Mesenchymal stem cell (in vitro differentiated cells and primary cell): ENCODE results near the gene SF3A2.

Experiments used
- DNase-seq: peaks from one replicate; pipeline ENCODE4 v3.0.0-alpha.2; 2013
- H2AFZ ChIP-seq: one replicate; pipeline ENCODE4 v1.6.1; 2013; ENCODE audit warnings: low read depth, mild to moderate bottlenecking, control low read depth, inconsistent platforms, low read length, moderate library complexity
- H2AK5ac ChIP-seq: 2 replicates; pipeline ENCODE4 v1.6.1; 2013; ENCODE audit warnings: low read length, moderate library complexity, mild to moderate bottlenecking, inconsistent platforms; ENCODE audit not compliant: severe bottlenecking
- H2BK120ac ChIP-seq: one replicate; pipeline ENCODE4 v1.6.1; 2013; ENCODE audit warnings: low read depth, mild to moderate bottlenecking, inconsistent platforms, low read length, moderate library complexity
- H2BK12ac ChIP-seq, 2 experiments: one replicate each; pipeline ENCODE4 v1.6.1; 2013; ENCODE audit warnings: inconsistent platforms in 2 of 2, low read length in 2 of 2, mild to moderate bottlenecking in 2 of 2, moderate library complexity in 2 of 2, control low read depth in 1 of 2
- H2BK15ac ChIP-seq: one replicate; pipeline ENCODE4 v1.6.1; 2013; ENCODE audit warnings: mild to moderate bottlenecking, low read depth, inconsistent platforms; ENCODE audit not compliant: poor library complexity, severe bottlenecking
- H2BK5ac ChIP-seq: 2 replicates; pipeline ENCODE4 v1.6.1; 2013; ENCODE audit warnings: low read depth, mild to moderate bottlenecking, low read length, control low read depth, inconsistent platforms; ENCODE audit not compliant: poor library complexity, severe bottlenecking
- H3K14ac ChIP-seq, 2 experiments: one replicate each; pipeline ENCODE4 v1.6.1; 2013; ENCODE audit warnings: inconsistent platforms in 2 of 2, low read length in 2 of 2, control low read depth in 1 of 2, mild to moderate bottlenecking in 1 of 2, moderate library complexity in 1 of 2
- H3K18ac ChIP-seq, 2 experiments: one replicate each; pipeline ENCODE4 v1.6.1; 2013; ENCODE audit warnings: inconsistent platforms in 2 of 2, low read length in 2 of 2, control low read depth in 1 of 2, low read depth in 1 of 2, mild to moderate bottlenecking in 1 of 2
- H3K23ac ChIP-seq, 2 experiments: one replicate each; pipeline ENCODE4 v1.6.1; 2013; ENCODE audit warnings: inconsistent platforms in 2 of 2, low read length in 2 of 2, mild to moderate bottlenecking in 2 of 2, moderate library complexity in 2 of 2, control low read depth in 1 of 2
- H3K27ac ChIP-seq: 2 replicates; pipeline ENCODE4 v1.5.1; 2013; ENCODE audit warnings: mild to moderate bottlenecking, moderate library complexity, low read length, control low read depth, inconsistent platforms; ENCODE audit not compliant: poor library complexity, severe bottlenecking
- H3K27me3 ChIP-seq, 2 experiments: 2 replicates each; pipeline versions ENCODE4 v1.6.1 to v1.7.0; 2013; ENCODE audit warnings: low read length in 2 of 2, mild to moderate bottlenecking in 2 of 2, moderate library complexity in 2 of 2, control low read depth in 1 of 2, inconsistent platforms in 1 of 2; ENCODE audit not compliant: control insufficient read depth in 1 of 2, insufficient read depth in 1 of 2
- H3K36me3 ChIP-seq, 2 experiments: 2 replicates each; pipeline versions ENCODE4 v1.6.1 to v1.7.0; 2013; ENCODE audit warnings: low read length in 2 of 2, control low read depth in 1 of 2, inconsistent platforms in 1 of 2, low read depth in 1 of 2, mild to moderate bottlenecking in 1 of 2; ENCODE audit not compliant: insufficient read depth in 2 of 2, control insufficient read depth in 1 of 2
- H3K4ac ChIP-seq, 2 experiments: one replicate each; pipeline ENCODE4 v1.6.1; 2013; ENCODE audit warnings: inconsistent platforms in 2 of 2, low read length in 2 of 2, mild to moderate bottlenecking in 2 of 2, moderate library complexity in 2 of 2, control low read depth in 1 of 2, low read depth in 1 of 2
- H3K4me1 ChIP-seq: 2 replicates; pipeline ENCODE4 v1.6.1; 2013; ENCODE audit warnings: low read depth, low read length, control low read depth; ENCODE audit not compliant: control insufficient read depth, insufficient read depth
- H3K4me2 ChIP-seq: 2 replicates; pipeline ENCODE4 v1.6.1; 2013; ENCODE audit warnings: low read length, mild to moderate bottlenecking, inconsistent platforms; ENCODE audit not compliant: poor library complexity, severe bottlenecking
- H3K4me3 ChIP-seq, 2 experiments: 2 replicates each; pipeline versions ENCODE4 v1.5.1 to v1.7.0; 2013; ENCODE audit warnings: low read length in 2 of 2, mild to moderate bottlenecking in 2 of 2, control low read depth in 1 of 2, low read depth in 1 of 2; ENCODE audit not compliant: insufficient read depth in 1 of 2
- H3K79me1 ChIP-seq: replicated peaks from 2 replicates; pipeline ENCODE4 v1.6.1; 2013; ENCODE audit warnings: mild to moderate bottlenecking, control low read depth, low read length, inconsistent platforms; ENCODE audit not compliant: poor library complexity, severe bottlenecking
- H3K9ac ChIP-seq: 2 replicates; pipeline ENCODE4 v1.7.0; 2013; ENCODE audit warnings: mild to moderate bottlenecking, low read length, moderate library complexity
- H3K9me3 ChIP-seq: 2 replicates; pipeline ENCODE4 v1.7.0; 2013; ENCODE audit warnings: mild to moderate bottlenecking, low read length; ENCODE audit not compliant: control insufficient read depth
- H4K8ac ChIP-seq: one replicate; pipeline ENCODE4 v1.6.1; 2013; ENCODE audit warnings: inconsistent platforms, mild to moderate bottlenecking, low read length, moderate library complexity
- H4K91ac ChIP-seq: one replicate; pipeline ENCODE4 v1.6.1; 2013; ENCODE audit warnings: mild to moderate bottlenecking, low read length, inconsistent platforms
- WGBS: methylation state at CpG from one replicate; pipeline ENCODE4 v1.1.7; 2013; ENCODE audit warnings: mixed read lengths; 5-methylcytosine and 5-hydroxymethylcytosine counted together

Gene SF3A2

GRCh38 chr19:2221250-2221831 lies 15.3 kb upstream of the SF3A2 start:
- Histone ChIP-seq H3K14ac (no peak overlapping the region), H3K4me1 (peaks cover 36% of the 10 kb centered on the region)
- 84% methylated on average over 20 of the region's 20 CpGs for WGBS

GRCh38 chr19:2221918-2222317 lies 14.7 kb upstream of the SF3A2 start:
- Histone ChIP-seq H2BK5ac (no peak overlapping the region), H2AFZ (no peak overlapping the region), H3K23ac (no peak overlapping the region), H3K4me2 (no peak overlapping the region), H3K9me3 (no peaks in the 10 kb centered on the region), H3K18ac (no peak overlapping the region), H3K4me3 (no peak overlapping the region), H3K9ac (peak overlapping the region; percentile 49), H2AK5ac (peak overlapping the region; percentile 23), H4K91ac (no peak overlapping the region), H3K79me1 (peaks cover 37% of the 10 kb centered on the region), H3K27me3 (no peaks in the 10 kb centered on the region), H2BK12ac (no peak overlapping the region), H3K14ac (no peak overlapping the region), H3K27ac (peak overlapping the region; percentile 56), H2BK15ac (no peak overlapping the region), H3K4me1 (peaks cover 36% of the 10 kb centered on the region), H3K36me3 (peaks cover 87 to 89% of the 10 kb centered on the region in 2 experiments), H2BK120ac (no peak overlapping the region), H4K8ac (no peak overlapping the region), H3K4ac (no peak overlapping the region)
- no peak for DNase-seq
- 92% methylated on average over 20 of the region's 20 CpGs for WGBS

More at GRCh38 chr19:2221250-2221831, 15.3 kb upstream of the SF3A2 start:
- peak overlapping the region; percentile 7 for H4K8ac ChIP-seq
- peak overlapping the region; percentile 56 for H3K27ac ChIP-seq
- no peak overlapping the region for H2BK5ac ChIP-seq
- H3K36me3 ChIP-seq, result peaks cover 87 to 89% of the 10 kb centered on the region in 2 experiments
- no peak overlapping the region for H3K23ac ChIP-seq
- peak overlapping the region; percentile 49 for H3K9ac ChIP-seq
- H3K4me2 ChIP-seq, result peak overlapping the region; percentile 19
- H4K91ac ChIP-seq, result peak overlapping the region; percentile 11
- no peak overlapping the region for H2BK15ac ChIP-seq
- no peak overlapping the region for H2BK12ac ChIP-seq
- H2AFZ ChIP-seq, result no peak overlapping the region
- H3K27me3 ChIP-seq, result no peaks in the 10 kb centered on the region
- H2AK5ac ChIP-seq, result no peak overlapping the region
- H3K4ac ChIP-seq, result no peak overlapping the region
- no peaks in the 10 kb centered on the region for H3K9me3 ChIP-seq
- peak; percentile 54 for DNase-seq
- H3K79me1 ChIP-seq, result peaks cover 41% of the 10 kb centered on the region
- no peak overlapping the region for H3K4me3 ChIP-seq
- no peak overlapping the region for H3K18ac ChIP-seq
- no peak overlapping the region for H2BK120ac ChIP-seq

- H3K36me3 ChIP-seq, result peaks cover 81 to 89% of the 10 kb centered on the region in 2 experiments
- no peak overlapping the region for H2BK120ac ChIP-seq
- no peak overlapping the region for H3K14ac ChIP-seq
- no peak overlapping the region for H4K91ac ChIP-seq
- no peak overlapping the region for H3K4ac ChIP-seq
- H3K9me3 ChIP-seq, result no peaks in the 10 kb centered on the region
- peaks cover 34% of the 10 kb centered on the region for H3K79me1 ChIP-seq
- no peak overlapping the region for H2AFZ ChIP-seq
- no peak overlapping the region for H2BK12ac ChIP-seq
- H3K4me1 ChIP-seq, result peaks cover 36% of the 10 kb centered on the region
- H3K4me2 ChIP-seq, result no peak overlapping the region
- H2AK5ac ChIP-seq, result no peak overlapping the region
- no peak overlapping the region for H3K4me3 ChIP-seq
- DNase-seq, result no peak
- no peak overlapping the region for H3K27ac ChIP-seq
- H3K9ac ChIP-seq, result no peak overlapping the region
- H3K23ac ChIP-seq, result no peak overlapping the region
- H3K18ac ChIP-seq, result no peak overlapping the region
- H3K27me3 ChIP-seq, result no peaks in the 10 kb centered on the region
- WGBS, result 98% methylated on average over 12 of the region's 18 CpGs
- no peak overlapping the region for H2BK5ac ChIP-seq
- no peak overlapping the region for H4K8ac ChIP-seq
- no peak overlapping the region for H2BK15ac ChIP-seq
Observed at GRCh38 chr19:2223391-2223790, 13.2 kb upstream of the SF3A2 start.

GRCh38 chr19:2223959-2224358 lies 12.7 kb upstream of the SF3A2 start:
- H3K4me2 ChIP-seq, result no peak overlapping the region
- H2BK5ac ChIP-seq, result no peak overlapping the region
- peaks cover 36% of the 10 kb centered on the region for H3K4me1 ChIP-seq
- no peak overlapping the region for H3K4ac ChIP-seq
- H3K27me3 ChIP-seq, result no peaks in the 10 kb centered on the region
- H2AFZ ChIP-seq, result no peak overlapping the region
- no peak overlapping the region for H3K18ac ChIP-seq
- no peak overlapping the region for H3K14ac ChIP-seq
- DNase-seq, result no peak
- peaks cover 38% of the 10 kb centered on the region for H3K79me1 ChIP-seq
- no peak overlapping the region for H4K8ac ChIP-seq
- no peak overlapping the region for H3K4me3 ChIP-seq
- no peak overlapping the region for H3K27ac ChIP-seq
- H3K9ac ChIP-seq, result no peak overlapping the region
- no peak overlapping the region for H2BK120ac ChIP-seq
- no peaks in the 10 kb centered on the region for H3K9me3 ChIP-seq
- peak overlapping the region in 1 of 2 experiments; percentile 54 for H3K23ac ChIP-seq
- H4K91ac ChIP-seq, result no peak overlapping the region
- no peak overlapping the region for H2BK12ac ChIP-seq
- no peak overlapping the region for H2AK5ac ChIP-seq
- WGBS, result 93% methylated on average over 14 of the region's 14 CpGs
- H3K36me3 ChIP-seq, result peaks cover 82 to 91% of the 10 kb centered on the region in 2 experiments
- H2BK15ac ChIP-seq, result no peak overlapping the region
